Karpas-422 (cell line): ENCODE measurements around the gene DTNA. TPM values are rescaled to one million over a fixed set of nuclear protein-coding genes. Genes with fewer than 3 reads are reported as not detected.

Experiments used
- DNase-seq: peaks from one replicate; pipeline ENCODE4 v3.0.0-alpha.2; 2015
- H2AFZ ChIP-seq: fragments of 200-600 bp; sonication (generic); 2 replicates; pipeline ENCODE4 v1.6.1; 2014; ENCODE audit warnings: antibody characterized with exemption, low read length, mixed read lengths
- H3K27ac ChIP-seq: fragments of 200-600 bp; sonication (generic); 2 replicates; pipeline ENCODE4 v1.5.1; 2014; ENCODE audit warnings: mild to moderate bottlenecking, low read length, moderate library complexity
- H3K27me3 ChIP-seq: fragments of 200-600 bp; sonication (generic); 2 replicates; pipeline ENCODE4 v1.6.1; 2014; ENCODE audit warnings: low read length, mixed read lengths
- H3K36me3 ChIP-seq: fragments of 200-600 bp; sonication (generic); 2 replicates; pipeline ENCODE4 v1.6.1; 2014; ENCODE audit warnings: low read length, mixed read lengths; ENCODE audit not compliant: insufficient read depth
- H3K4me1 ChIP-seq: fragments of 200-600 bp; sonication (generic); 2 replicates; pipeline ENCODE4 v1.6.1; 2014; ENCODE audit warnings: mild to moderate bottlenecking, low read length, mixed read lengths
- H3K4me2 ChIP-seq: fragments of 200-600 bp; sonication (generic); 2 replicates; pipeline ENCODE4 v1.6.1; 2014; ENCODE audit warnings: low read length, low read depth, mild to moderate bottlenecking; ENCODE audit not compliant: poor library complexity, severe bottlenecking
- H3K4me3 ChIP-seq: fragments of 200-600 bp; sonication (generic); 2 replicates; pipeline ENCODE4 v1.5.1; 2014; ENCODE audit warnings: mild to moderate bottlenecking, antibody characterized with exemption, low read length, mixed read lengths
- H3K79me2 ChIP-seq: fragments of 200-600 bp; sonication (generic); 2 replicates; pipeline ENCODE4 v1.6.1; 2014; ENCODE audit warnings: mild to moderate bottlenecking, low read length, mixed read lengths
- H3K9ac ChIP-seq: fragments of 200-600 bp; sonication (generic); 2 replicates; pipeline ENCODE4 v1.6.0; 2014; ENCODE audit warnings: low read length
- H3K9me2 ChIP-seq: fragments of 200-600 bp; sonication (generic), shearing (Covaris generic); replicated peaks from 2 replicates; pipeline ENCODE4 v1.6.0; 2014; ENCODE audit warnings: mild to moderate bottlenecking, low read length, moderate library complexity; ENCODE audit not compliant: insufficient read depth
- H3K9me3 ChIP-seq: fragments of 300-700, 200-600 bp; sonication (generic); 2 replicates; pipeline ENCODE4 v1.6.1; 2014; ENCODE audit warnings: low read length, mixed read lengths
- H4K20me1 ChIP-seq: fragments of 200-600 bp; sonication (generic); 2 replicates; pipeline ENCODE4 v1.6.1; 2014; ENCODE audit warnings: mild to moderate bottlenecking, antibody characterized with exemption, low read length, low read depth; ENCODE audit not compliant: insufficient read depth
- total RNA-seq: library from RNA; depleted of rRNA; stranded (reverse); fragments of >200 nt; shearing (Covaris generic); gene quantifications from 2 replicates; pipeline ENCODE4 v1.2.3, GENCODE V29; 2014; ENCODE audit warnings: low replicate concordance

The DTNA gene
- total RNA-seq, 1 experiment from 2014 or later, result not detected

DNA sequence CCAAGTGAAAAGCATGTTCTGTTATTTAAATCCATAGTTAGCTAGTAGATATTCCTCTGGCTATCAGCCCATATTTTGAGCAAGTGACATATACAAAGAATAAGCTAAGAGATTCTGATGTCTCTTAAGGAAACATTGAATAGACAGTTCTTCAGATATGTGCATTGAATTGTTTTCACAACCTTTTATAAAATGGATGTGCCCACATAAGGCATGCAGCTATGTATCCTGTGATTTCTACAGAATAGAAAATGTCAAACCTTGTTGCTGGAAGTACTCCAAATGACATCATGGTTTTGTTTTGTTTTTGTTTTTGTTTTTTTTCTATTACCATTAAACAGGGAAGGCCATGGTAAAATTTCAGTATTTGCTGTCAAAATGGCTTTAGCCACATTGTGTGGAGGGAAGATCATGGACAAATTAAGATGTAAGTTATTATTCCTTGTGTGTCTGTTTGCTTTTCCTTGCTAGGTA lies 95.8 kb downstream of the DTNA start:
- no peaks in the 10 kb centered on the region for H3K27me3 ChIP-seq
- no peak for DNase-seq
- no peaks in the 10 kb centered on the region for H4K20me1 ChIP-seq
- no peaks in the 10 kb centered on the region for H3K9me3 ChIP-seq
- H3K4me1 ChIP-seq, result no peaks in the 10 kb centered on the region
- H3K79me2 ChIP-seq, result no peaks in the 10 kb centered on the region
- H3K27ac ChIP-seq, result no peak overlapping the region
- no peak overlapping the region for H3K4me3 ChIP-seq
- no peak overlapping the region for H3K4me2 ChIP-seq
- H2AFZ ChIP-seq, result no peak overlapping the region
- H3K9ac ChIP-seq, result no peak overlapping the region
- no peaks in the 10 kb centered on the region for H3K9me2 ChIP-seq
- no peaks in the 10 kb centered on the region for H3K36me3 ChIP-seq

DNA sequence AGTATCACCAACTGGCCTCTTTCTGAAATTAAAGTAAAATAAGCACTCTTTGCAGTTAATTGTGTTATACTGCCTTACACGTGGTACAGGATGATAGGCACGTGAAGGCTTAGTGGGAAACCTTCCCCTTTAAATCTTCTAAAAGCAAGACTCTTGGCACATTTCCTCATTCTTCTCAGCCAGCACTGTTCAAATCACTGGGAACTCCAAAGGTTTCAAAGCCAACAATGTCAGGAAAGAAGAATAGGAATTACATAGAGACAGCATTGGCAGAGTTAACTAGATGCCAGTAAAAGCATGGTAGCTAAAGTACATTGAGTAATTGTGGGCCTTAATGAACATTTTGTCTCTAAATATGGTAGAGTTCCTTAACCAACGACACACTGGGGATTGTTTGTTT lies 96.4 kb downstream of the DTNA start:
- no peak overlapping the region for H3K27ac ChIP-seq
- H3K27me3 ChIP-seq, result no peaks in the 10 kb centered on the region
- H4K20me1 ChIP-seq, result no peaks in the 10 kb centered on the region
- H2AFZ ChIP-seq, result no peak overlapping the region
- DNase-seq, result no peak
- no peaks in the 10 kb centered on the region for H3K4me1 ChIP-seq
- no peaks in the 10 kb centered on the region for H3K36me3 ChIP-seq
- no peak overlapping the region for H3K9ac ChIP-seq
- H3K4me3 ChIP-seq, result no peak overlapping the region
- no peak overlapping the region for H3K4me2 ChIP-seq
- no peaks in the 10 kb centered on the region for H3K79me2 ChIP-seq
- no peaks in the 10 kb centered on the region for H3K9me3 ChIP-seq
- no peaks in the 10 kb centered on the region for H3K9me2 ChIP-seq

DNA sequence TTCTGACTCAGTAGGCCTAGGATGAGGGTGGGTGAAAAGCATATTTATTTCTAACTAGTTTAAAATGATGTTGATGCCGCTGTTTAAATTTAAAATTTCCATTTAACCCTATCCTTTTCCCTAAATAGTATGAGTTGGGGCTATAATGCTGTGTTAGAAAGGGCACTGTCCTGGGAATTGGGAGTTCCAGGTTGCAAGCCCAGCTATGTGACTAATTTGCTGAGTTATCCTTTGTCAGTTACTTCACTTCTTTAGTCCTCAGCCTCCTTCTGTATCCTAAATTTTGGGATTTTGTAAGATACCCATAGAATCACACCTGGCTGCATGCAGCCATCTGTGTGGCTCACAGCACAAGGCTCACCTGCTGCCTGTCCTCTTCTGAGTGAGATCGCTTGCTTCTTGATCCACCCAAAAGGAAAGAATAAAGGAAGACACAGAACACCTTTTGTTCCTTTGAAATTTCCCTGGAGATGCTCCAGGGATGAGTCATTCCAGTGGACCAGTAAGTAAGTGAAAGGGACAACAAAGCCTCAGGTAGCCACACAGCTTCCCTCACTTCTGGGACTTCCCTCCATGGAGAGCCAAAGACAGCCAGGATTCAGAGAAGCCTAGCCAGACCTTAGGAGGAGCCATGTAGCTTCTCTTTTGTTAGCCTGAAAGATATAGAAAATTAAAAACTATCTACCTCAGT lies 97.2 kb downstream of the DTNA start:
- no peaks in the 10 kb centered on the region for H3K9me3 ChIP-seq
- H2AFZ ChIP-seq, result no peak overlapping the region

DNA sequence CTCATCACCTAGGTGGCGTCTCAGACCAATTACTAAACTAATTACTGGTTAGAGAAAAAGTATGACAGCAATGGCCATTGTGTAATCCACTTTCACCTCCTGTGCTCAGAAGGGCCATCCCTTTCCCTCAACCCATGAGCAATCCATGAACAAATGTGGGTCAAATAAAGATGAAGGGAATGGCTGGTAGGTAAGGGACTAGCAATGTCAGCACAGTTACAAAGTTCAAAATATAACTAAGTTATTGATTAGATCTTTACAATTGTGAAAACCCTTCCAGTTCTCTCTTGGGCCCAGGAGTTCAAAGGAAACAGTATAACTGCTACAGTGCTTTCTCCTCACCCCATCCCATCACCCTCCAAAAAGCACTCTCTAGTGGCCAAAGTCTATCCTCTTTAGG lies 98.3 kb downstream of the DTNA start:
- Histone ChIP-seq H3K79me2 (no peaks in the 10 kb centered on the region), H3K4me3 (no peak overlapping the region), H3K9me3 (no peaks in the 10 kb centered on the region), H2AFZ (no peak overlapping the region), H4K20me1 (no peaks in the 10 kb centered on the region), H3K27me3 (no peaks in the 10 kb centered on the region), H3K4me2 (no peak overlapping the region), H3K9ac (no peak overlapping the region), H3K9me2 (no peaks in the 10 kb centered on the region), H3K4me1 (no peaks in the 10 kb centered on the region), H3K27ac (no peak overlapping the region), H3K36me3 (no peaks in the 10 kb centered on the region)
- DNase-seq, result no peak

More for the DNA sequence above, 97.2 kb downstream of the DTNA start:
- no peak overlapping the region for H3K9ac ChIP-seq
- H3K4me3 ChIP-seq, result no peak overlapping the region
- H3K4me1 ChIP-seq, result no peaks in the 10 kb centered on the region
- no peak overlapping the region for H3K4me2 ChIP-seq
- no peak for DNase-seq
- H4K20me1 ChIP-seq, result no peaks in the 10 kb centered on the region
- no peaks in the 10 kb centered on the region for H3K9me2 ChIP-seq
- H3K27me3 ChIP-seq, result no peaks in the 10 kb centered on the region
- H3K36me3 ChIP-seq, result no peaks in the 10 kb centered on the region
- H3K27ac ChIP-seq, result no peak overlapping the region
- H3K79me2 ChIP-seq, result no peaks in the 10 kb centered on the region

- no peak overlapping the region for H3K4me3 ChIP-seq
- no peaks in the 10 kb centered on the region for H3K27me3 ChIP-seq
- peak; percentile 65 for DNase-seq
- no peaks in the 10 kb centered on the region for H3K36me3 ChIP-seq
- no peaks in the 10 kb centered on the region for H3K79me2 ChIP-seq
- no peaks in the 10 kb centered on the region for H3K9me3 ChIP-seq
- no peaks in the 10 kb centered on the region for H4K20me1 ChIP-seq
- no peak overlapping the region for H3K9ac ChIP-seq
- no peaks in the 10 kb centered on the region for H3K9me2 ChIP-seq
- no peaks in the 10 kb centered on the region for H3K4me1 ChIP-seq
- no peak overlapping the region for H3K27ac ChIP-seq
- H3K4me2 ChIP-seq, result no peak overlapping the region
- no peak overlapping the region for H2AFZ ChIP-seq
Measured at GRCh38 chr18:34809451-34810072, 99.5 kb downstream of the DTNA start.

- no peak for DNase-seq
- Histone ChIP-seq H3K9me3 (no peaks in the 10 kb centered on the region), H3K27ac (no peak overlapping the region), H3K4me3 (no peak overlapping the region), H3K4me1 (no peaks in the 10 kb centered on the region), H3K79me2 (no peaks in the 10 kb centered on the region), H3K27me3 (0 out of 2 replicates have a peak, but pooled peaks cover 3% of the 10 kb centered on the region), H2AFZ (no peak overlapping the region), H3K36me3 (no peaks in the 10 kb centered on the region), H4K20me1 (no peaks in the 10 kb centered on the region), H3K4me2 (no peak overlapping the region), H3K9ac (no peak overlapping the region), H3K9me2 (no peaks in the 10 kb centered on the region)
Measured at GRCh38 chr18:34816183-34816582, 106.1 kb downstream of the DTNA start.

DNA sequence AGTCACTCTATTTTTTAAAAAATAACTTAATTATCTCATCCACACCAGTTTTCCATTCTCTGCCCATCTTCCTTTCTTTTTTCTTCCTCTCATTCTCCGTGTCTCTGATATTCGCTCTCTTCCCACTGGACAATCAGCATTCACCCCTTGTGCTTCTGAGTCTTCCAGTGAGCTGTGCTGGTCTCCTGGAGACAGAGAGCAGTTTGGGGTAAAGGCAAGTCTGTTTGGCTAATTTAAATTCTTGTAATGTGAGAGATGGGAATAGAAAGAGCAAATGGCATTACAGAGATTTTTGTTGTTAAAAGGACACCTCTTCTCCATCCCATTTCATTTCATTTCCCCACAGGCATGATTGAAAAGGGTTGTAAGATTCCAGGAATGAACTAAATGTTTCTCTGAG lies 107.5 kb downstream of the DTNA start:
- no peak overlapping the region for H3K27ac ChIP-seq
- H3K4me3 ChIP-seq, result no peak overlapping the region
- H3K36me3 ChIP-seq, result no peaks in the 10 kb centered on the region
- H3K4me2 ChIP-seq, result no peak overlapping the region
- H4K20me1 ChIP-seq, result no peaks in the 10 kb centered on the region
- no peaks in the 10 kb centered on the region for H3K9me3 ChIP-seq
- 0 out of 2 replicates have a peak, but pooled peaks cover 3% of the 10 kb centered on the region for H3K27me3 ChIP-seq
- no peak for DNase-seq
- no peaks in the 10 kb centered on the region for H3K79me2 ChIP-seq
- no peak overlapping the region for H3K9ac ChIP-seq
- no peak overlapping the region for H2AFZ ChIP-seq
- H3K9me2 ChIP-seq, result no peaks in the 10 kb centered on the region
- H3K4me1 ChIP-seq, result no peaks in the 10 kb centered on the region

DNA sequence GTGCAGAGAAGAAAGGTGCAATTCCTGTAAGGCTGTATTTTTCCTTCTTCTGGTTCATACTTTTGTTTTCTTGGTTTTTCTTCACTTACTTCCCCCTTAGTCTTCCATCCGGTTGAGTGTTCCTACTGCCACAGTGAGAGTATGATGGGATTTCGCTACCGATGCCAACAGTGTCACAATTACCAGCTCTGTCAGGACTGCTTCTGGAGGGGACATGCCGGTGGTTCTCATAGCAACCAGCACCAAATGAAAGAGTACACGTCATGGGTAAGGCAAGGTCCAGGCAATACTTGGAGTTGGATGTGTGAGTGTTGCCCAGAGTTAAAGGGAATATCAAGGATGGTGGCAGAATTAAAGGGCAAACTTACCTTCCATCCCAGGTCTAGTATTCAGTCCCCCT lies 108.0 kb downstream of the DTNA start:
- Histone ChIP-seq H3K9me3 (no peaks in the 10 kb centered on the region), H3K79me2 (no peaks in the 10 kb centered on the region), H4K20me1 (no peaks in the 10 kb centered on the region), H3K9ac (no peak overlapping the region), H3K27me3 (0 out of 2 replicates have a peak, but pooled peaks cover 3% of the 10 kb centered on the region), H3K9me2 (no peaks in the 10 kb centered on the region), H3K4me1 (no peaks in the 10 kb centered on the region), H3K36me3 (no peaks in the 10 kb centered on the region), H3K27ac (no peak overlapping the region), H3K4me2 (no peak overlapping the region), H3K4me3 (no peak overlapping the region), H2AFZ (no peak overlapping the region)
- no peak for DNase-seq
